HFF-Myc (cell line): ENCODE results near the gene PBOV1.

Source experiments
- DNase-seq: peaks from one replicate; pipeline ENCODE4 v3.0.0-alpha.2; 2011; ENCODE audit warnings: low read depth; ENCODE audit errors: extremely low read depth
- H3K4me3 ChIP-seq: replicated peaks from 2 replicates; pipeline ENCODE4 v1.5.1; 2011; ENCODE audit warnings: low read depth, mild to moderate bottlenecking, control low read depth, low read length
- CTCF ChIP-seq: IDR thresholded peaks from 2 replicates; pipeline ENCODE4 v1.5.1; 2012; ENCODE audit warnings: mild to moderate bottlenecking, low read depth, low read length, control low read depth; ENCODE audit errors: missing control alignments

PBOV1 gene

GRCh38 chr6:138188278-138188941 lies 29.9 kb downstream of the PBOV1 start:
- TF ChIP-seq CTCF: no peak
- no peak overlapping the region for H3K4me3 ChIP-seq
- no peak for DNase-seq

- no peak for DNase-seq
- no peak for TF ChIP-seq CTCF
- H3K4me3 ChIP-seq: no peak overlapping the region
These were observed 31.1 kb downstream of the PBOV1 start for GRCh38 chr6:138187156-138187555.

- no peak overlapping the region for H3K4me3 ChIP-seq
- DNase-seq: no peak
- no peak for TF ChIP-seq CTCF
These were observed 34.1 kb downstream of the PBOV1 start for GRCh38 chr6:138184230-138184629.

- H3K4me3 ChIP-seq: no peak overlapping the region
- DNase-seq: no peak
- TF ChIP-seq CTCF: no peak
These were observed 34.5 kb downstream of the PBOV1 start for GRCh38 chr6:138183790-138184134.

- no peak for TF ChIP-seq CTCF
- no peak overlapping the region for H3K4me3 ChIP-seq
- DNase-seq: no peak
These were observed 35.1 kb downstream of the PBOV1 start for GRCh38 chr6:138182939-138183789.

GRCh38 chr6:138176652-138177232 lies 41.5 kb downstream of the PBOV1 start:
- TF ChIP-seq CTCF: no peak
- H3K4me3 ChIP-seq: no peak overlapping the region
- no peak for DNase-seq
